Measurements from ENCODE around the gene AGXT. TPM values are rescaled to one million over a fixed set of nuclear protein-coding genes. Genes with fewer than 3 reads are reported as not detected.
"Not testable (repeated sequence)": the region's sequence is repeated elsewhere in the genome, so short reads cannot be mapped to it uniquely, and the experiment has no call there.

Gene AGXT
- total RNA-seq, 1 donor from 2014 or later: not detected

GRCh38 chr2:240836781-240837467, 31.7 kb upstream of the AGXT start:
- intact Hi-C loops (cut with DNase I): no loop called here
- no peak overlapping the region for H3K4me3 ChIP-seq
- peaks cover under 1 to 3% of the 10 kb centered on the region in 2 donors for H3K4me1 ChIP-seq
- TF ChIP-seq, protein P1, sequence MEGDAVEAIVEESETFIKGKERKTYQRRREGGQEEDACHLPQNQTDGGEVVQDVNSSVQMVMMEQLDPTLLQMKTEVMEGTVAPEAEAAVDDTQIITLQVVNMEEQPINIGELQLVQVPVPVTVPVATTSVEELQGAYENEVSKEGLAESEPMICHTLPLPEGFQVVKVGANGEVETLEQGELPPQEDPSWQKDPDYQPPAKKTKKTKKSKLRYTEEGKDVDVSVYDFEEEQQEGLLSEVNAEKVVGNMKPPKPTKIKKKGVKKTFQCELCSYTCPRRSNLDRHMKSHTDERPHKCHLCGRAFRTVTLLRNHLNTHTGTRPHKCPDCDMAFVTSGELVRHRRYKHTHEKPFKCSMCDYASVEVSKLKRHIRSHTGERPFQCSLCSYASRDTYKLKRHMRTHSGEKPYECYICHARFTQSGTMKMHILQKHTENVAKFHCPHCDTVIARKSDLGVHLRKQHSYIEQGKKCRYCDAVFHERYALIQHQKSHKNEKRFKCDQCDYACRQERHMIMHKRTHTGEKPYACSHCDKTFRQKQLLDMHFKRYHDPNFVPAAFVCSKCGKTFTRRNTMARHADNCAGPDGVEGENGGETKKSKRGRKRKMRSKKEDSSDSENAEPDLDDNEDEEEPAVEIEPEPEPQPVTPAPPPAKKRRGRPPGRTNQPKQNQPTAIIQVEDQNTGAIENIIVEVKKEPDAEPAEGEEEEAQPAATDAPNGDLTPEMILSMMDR (IDR thresholded peaks at IDR 0.05): no peak
- H3K27ac ChIP-seq: no peak overlapping the region
- H3K36me3 ChIP-seq: no peaks in the 10 kb centered on the region
- peak in 1 of 2 donors; percentile 66 for DNase-seq (ENCODE audit: low spot score in 2 of 2)
- no peaks in the 10 kb centered on the region for H3K9me3 ChIP-seq
- H3K27me3 ChIP-seq: no peaks in the 10 kb centered on the region

DNA sequence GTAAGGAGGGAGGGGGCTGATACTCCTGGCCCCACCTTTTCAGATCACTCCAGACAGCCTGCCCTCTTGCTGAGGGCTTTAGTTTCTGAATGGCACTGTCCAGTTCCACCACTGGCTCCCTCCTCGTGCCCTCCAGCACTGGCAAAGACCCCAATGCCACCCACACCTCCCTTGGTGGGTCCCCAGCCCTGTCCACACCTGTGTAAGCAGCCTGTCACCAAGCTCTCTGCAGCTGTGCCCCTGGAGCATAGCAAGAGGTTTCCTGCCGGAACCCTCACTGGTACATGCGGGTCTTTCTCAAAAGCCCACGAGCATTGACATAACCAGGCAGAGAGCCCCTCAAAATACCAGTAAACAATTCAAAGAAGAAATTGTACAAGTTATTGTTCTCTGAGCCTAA, 31.0 kb upstream of the AGXT start:
- Histone ChIP-seq H3K27ac (no peak overlapping the region), H3K4me1 (peaks cover 0 to 3% of the 10 kb centered on the region in 2 donors), H3K27me3 (no peaks in the 10 kb centered on the region), H3K4me3 (no peak overlapping the region), H3K36me3 (no peaks in the 10 kb centered on the region), H3K9me3 (no peaks in the 10 kb centered on the region)
- DNase-seq (ENCODE audit: low spot score in 2 of 2): no peak
- intact Hi-C loops (cut with DNase I): no loop called here
- TF ChIP-seq, protein P1 (IDR thresholded peaks at IDR 0.05): no peak

- H3K27me3 ChIP-seq: no peaks in the 10 kb centered on the region
- intact Hi-C loops (cut with DNase I): no loop called here
- H3K4me1 ChIP-seq: peaks cover 0 to 3% of the 10 kb centered on the region in 2 donors
- no peak overlapping the region for H3K4me3 ChIP-seq
- H3K36me3 ChIP-seq: no peaks in the 10 kb centered on the region
- no peaks in the 10 kb centered on the region for H3K9me3 ChIP-seq
- H3K27ac ChIP-seq: no peak overlapping the region
- TF ChIP-seq, protein P1 (IDR thresholded peaks at IDR 0.05): no peak
- no peak for DNase-seq (ENCODE audit: low spot score in 2 of 2)
These were observed 29.2 kb upstream of the AGXT start for GRCh38 chr2:240839152-240840143.

GRCh38 chr2:240840435-240841060, 28.1 kb upstream of the AGXT start:
- Histone ChIP-seq H3K27ac (no peak overlapping the region), H3K4me1 (peaks cover 0 to 3% of the 10 kb centered on the region in 2 donors), H3K4me3 (no peak overlapping the region), H3K36me3 (no peaks in the 10 kb centered on the region), H3K9me3 (no peaks in the 10 kb centered on the region), H3K27me3 (no peaks in the 10 kb centered on the region)
- no peak for DNase-seq (ENCODE audit: low spot score in 2 of 2)
- TF ChIP-seq, protein P1 (IDR thresholded peaks at IDR 0.05): peak in 2 of 3 experiments; percentile 16 to 44
- intact Hi-C loops (cut with DNase I): no loop called here

DNA sequence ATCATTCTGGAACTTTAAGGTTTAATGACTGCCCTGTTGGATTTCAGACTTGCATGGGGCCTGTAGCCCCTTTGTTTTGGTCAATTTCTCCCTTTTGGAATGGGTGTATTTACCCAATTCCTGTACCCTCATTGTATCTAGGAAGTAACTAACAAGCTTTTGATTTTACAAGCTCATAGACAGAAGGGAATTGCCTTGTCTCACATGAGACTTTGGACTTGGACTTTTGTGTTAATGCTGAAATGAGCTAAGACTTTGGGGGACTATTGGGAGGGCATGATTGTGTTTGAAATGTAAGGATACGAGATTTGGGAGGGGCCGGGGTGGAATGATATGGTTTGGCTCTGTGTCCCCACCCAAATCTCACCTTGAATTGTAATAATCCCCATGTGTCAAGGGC, 22.3 kb upstream of the AGXT start:
- H3K27me3 ChIP-seq; intact Hi-C loops (cut with DNase I); H3K9me3 ChIP-seq; H3K27ac ChIP-seq; DNase-seq (ENCODE audit: low spot score in 2 of 2); H3K4me3 ChIP-seq; H3K4me1 ChIP-seq; H3K36me3 ChIP-seq: not testable (repeated sequence)

All from ascending aorta (tissue), 2 donors.